ENCODE data around the gene MANSC1. TPM values are rescaled to one million over a fixed set of nuclear protein-coding genes. Genes with fewer than 3 reads are reported as not detected.

The MANSC1 gene
- total RNA-seq, 1 experiment from 2014 or later = 27.5 TPM

DNA sequence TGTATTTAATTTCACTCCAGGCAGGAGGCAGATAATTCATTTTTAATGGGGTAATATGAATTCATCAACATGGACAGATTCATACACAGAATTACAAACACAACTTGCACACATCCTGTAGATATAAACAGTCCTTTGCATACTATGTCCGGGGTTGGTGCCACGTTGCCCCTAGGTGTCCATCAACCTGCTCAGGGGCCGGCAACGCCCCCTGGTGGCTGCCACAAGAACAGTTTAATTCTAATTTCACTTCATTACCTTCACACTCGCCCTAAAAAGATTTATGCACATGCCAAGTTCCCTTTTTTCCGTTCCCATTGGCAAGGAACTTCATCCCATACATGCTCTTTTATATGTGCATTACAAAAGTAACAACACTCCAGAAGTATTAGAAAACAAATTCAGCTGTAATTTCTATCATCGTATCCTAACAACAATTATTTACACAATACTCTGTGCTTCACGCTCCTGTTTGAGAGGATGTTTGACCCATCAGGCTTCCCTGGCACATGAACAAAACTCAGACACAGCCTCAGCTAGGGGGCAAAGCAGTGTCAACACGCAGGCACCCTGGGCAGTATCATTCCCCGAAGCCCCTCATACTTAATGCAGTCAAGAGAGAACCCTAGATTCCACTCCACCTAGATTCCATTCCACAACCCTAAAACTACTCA lies 15.5 kb downstream of the MANSC1 start:
- DNase-seq = peak; percentile 75 to 83
- Mint-ChIP-seq H3K9me3 (ENCODE audit: unreplicated experiment) (no peaks in the 10 kb centered on the region), H3K27me3 (ENCODE audit: insufficient read depth, unreplicated experiment) (no peaks in the 10 kb centered on the region), H3K4me3 (ENCODE audit: unreplicated experiment) (no peak overlapping the region), H3K36me3 (ENCODE audit: insufficient read depth, unreplicated experiment) (no peaks in the 10 kb centered on the region), H3K27ac (ENCODE audit: unreplicated experiment) (peak overlapping the region; percentile 34), H3K4me1 (ENCODE audit: low read depth, unreplicated experiment) (peaks cover 31% of the 10 kb centered on the region)
- Histone ChIP-seq H3K4me1 (peaks cover 16% of the 10 kb centered on the region), H3K36me3 (ENCODE audit: control insufficient read depth, insufficient read depth, low read length) (no peaks in the 10 kb centered on the region), H3K27me3 (replicated peaks; ENCODE audit: control insufficient read depth, insufficient read depth, low read length) (no peaks in the 10 kb centered on the region), H3K4me3 (ENCODE audit: low read depth, low read length) (no peak overlapping the region), H3K9me3 (no peaks in the 10 kb centered on the region)
- no TSS peak for BruUV-seq (replicated peaks)
- CTCF ChIA-PET = interaction anchor here (0.9 to 4.3 kb wide), 4 partner anchors 15 to 263 kb away, joined by 3 to 21 read pairs (median 6); partner anchors contain the start of gene MANSC1
- POLR2A ChIA-PET = no interaction called here
- TF ChIP-seq CTCF (IDR thresholded peaks at IDR 0.05; ENCODE audit: insufficient read depth in 1 of 2, low read depth in 1 of 2, low read length in 1 of 2, severe bottlenecking in 1 of 2, unreplicated experiment in 1 of 2) = peak; percentile 89 to 99
- intact Hi-C loops (cut with micrococcal nuclease; ENCODE audit: unreplicated experiment) = loop anchor here (1.0 to 2.0 kb wide), 3 partner anchors 14 to 370 kb away; no protein-coding TSS in a partner anchor

DNA sequence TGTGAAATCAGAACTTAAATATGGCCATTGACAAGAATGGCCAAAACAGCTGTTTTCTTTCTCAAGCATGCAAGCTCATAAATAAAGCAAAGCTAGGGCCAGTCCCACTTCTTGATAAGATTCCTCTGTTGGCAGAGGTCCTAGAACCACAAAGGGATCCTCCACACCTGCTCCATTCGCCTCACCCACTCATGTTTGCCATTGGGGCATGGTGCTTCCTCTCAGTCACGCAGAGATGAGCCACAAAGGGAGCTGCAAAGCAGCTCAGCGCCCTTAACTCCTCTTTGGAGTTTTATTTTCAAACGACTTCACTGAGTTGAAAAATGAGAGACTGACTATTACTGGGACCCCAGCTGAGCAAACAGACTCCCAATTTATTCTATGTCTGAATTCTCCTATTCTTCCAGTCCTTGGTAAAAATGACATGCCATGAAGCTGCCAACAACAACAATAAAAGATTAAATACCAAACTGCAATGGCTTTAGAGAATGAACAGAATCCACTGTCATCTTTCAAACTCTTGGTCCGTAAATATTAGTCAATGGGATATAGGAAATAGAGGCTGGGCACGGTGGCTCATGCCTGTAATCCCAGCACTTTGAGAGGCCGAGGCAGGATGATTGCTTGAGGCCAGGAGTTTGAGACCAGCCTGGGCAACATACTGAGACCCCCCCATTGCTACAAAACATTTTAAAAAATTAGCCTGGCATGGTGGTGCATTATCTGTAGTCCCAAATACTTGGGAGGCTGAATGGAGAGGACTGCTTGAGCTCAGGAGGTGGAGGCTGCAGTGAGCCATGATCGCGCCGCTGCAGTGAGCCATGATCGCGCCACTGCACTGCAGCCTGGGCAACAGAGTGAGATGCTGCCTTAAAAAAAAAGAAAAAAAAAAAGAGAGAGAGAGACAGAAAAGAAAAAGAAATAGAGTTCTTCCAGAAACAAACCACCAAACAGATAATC lies 16.4 kb downstream of the MANSC1 start:
- no peaks in the 10 kb centered on the region for H3K27me3 ChIP-seq (replicated peaks; ENCODE audit: control insufficient read depth, insufficient read depth, low read length)
- H3K4me1 Mint-ChIP-seq (ENCODE audit: low read depth, unreplicated experiment) = peaks cover 31% of the 10 kb centered on the region
- intact Hi-C loops (cut with micrococcal nuclease; ENCODE audit: unreplicated experiment) = loop anchor here (1.0 to 2.0 kb wide), 3 partner anchors 15 to 371 kb away; no protein-coding TSS in a partner anchor
- ChIA-PET CTCF (interaction anchor here (0.6 to 4.3 kb wide), 6 partner anchors 12 to 263 kb away, joined by 3 to 21 read pairs (median 4); partner anchors contain the start of genes BCL2L14 and MANSC1), POLR2A (no interaction called here)
- no peaks in the 10 kb centered on the region for H3K27me3 Mint-ChIP-seq (ENCODE audit: insufficient read depth, unreplicated experiment)
- no peaks in the 10 kb centered on the region for H3K36me3 ChIP-seq (ENCODE audit: control insufficient read depth, insufficient read depth, low read length)
- H3K4me3 Mint-ChIP-seq (ENCODE audit: unreplicated experiment) = no peak overlapping the region
- no peaks in the 10 kb centered on the region for H3K9me3 Mint-ChIP-seq (ENCODE audit: unreplicated experiment)
- peak overlapping the region; percentile 34 for H3K27ac Mint-ChIP-seq (ENCODE audit: unreplicated experiment)
- no peak overlapping the region for H3K4me3 ChIP-seq (ENCODE audit: low read depth, low read length)
- H3K9me3 ChIP-seq = no peaks in the 10 kb centered on the region
- H3K36me3 Mint-ChIP-seq (ENCODE audit: insufficient read depth, unreplicated experiment) = no peaks in the 10 kb centered on the region
- DNase-seq = no peak
- H3K4me1 ChIP-seq = peaks cover 16% of the 10 kb centered on the region
- TF ChIP-seq CTCF (IDR thresholded peaks at IDR 0.05; ENCODE audit: insufficient read depth in 1 of 2, low read depth in 1 of 2, low read length in 1 of 2, severe bottlenecking in 1 of 2, unreplicated experiment in 1 of 2) = no peak
- BruUV-seq (replicated peaks) = no TSS peak

- H3K27me3 ChIP-seq (replicated peaks; ENCODE audit: control insufficient read depth, insufficient read depth, low read length) = no peaks in the 10 kb centered on the region
- POLR2A ChIA-PET = interaction anchor here (0.6 kb wide), 1 partner anchor 382 kb away, joined by 3 read pairs; no protein-coding TSS in a partner anchor
- no peak overlapping the region for H3K4me3 ChIP-seq (ENCODE audit: low read depth, low read length)
- Mint-ChIP-seq H3K36me3 (ENCODE audit: insufficient read depth, unreplicated experiment) (no peaks in the 10 kb centered on the region), H3K27ac (ENCODE audit: unreplicated experiment) (no peak overlapping the region), H3K4me3 (ENCODE audit: unreplicated experiment) (no peak overlapping the region), H3K9me3 (ENCODE audit: unreplicated experiment) (no peaks in the 10 kb centered on the region), H3K27me3 (ENCODE audit: insufficient read depth, unreplicated experiment) (no peaks in the 10 kb centered on the region), H3K4me1 (ENCODE audit: low read depth, unreplicated experiment) (peaks cover 38% of the 10 kb centered on the region)
- no peaks in the 10 kb centered on the region for H3K9me3 ChIP-seq
- peaks cover 22% of the 10 kb centered on the region for H3K4me1 ChIP-seq
- no peaks in the 10 kb centered on the region for H3K36me3 ChIP-seq (ENCODE audit: control insufficient read depth, insufficient read depth, low read length)
- intact Hi-C loops (cut with micrococcal nuclease; ENCODE audit: unreplicated experiment) = no loop called here
- peak in 1 of 2 experiments; percentile 61 for DNase-seq
- CTCF ChIA-PET = interaction anchor here (0.7 to 4.3 kb wide), 6 partner anchors 11 to 280 kb away, joined by 3 to 21 read pairs (median 4); partner anchors contain the start of genes CREBL2 and LRP6
- no peak for TF ChIP-seq CTCF (IDR thresholded peaks at IDR 0.05; ENCODE audit: insufficient read depth in 1 of 2, low read depth in 1 of 2, low read length in 1 of 2, severe bottlenecking in 1 of 2, unreplicated experiment in 1 of 2)
- no TSS peak for BruUV-seq (replicated peaks)
Measured at GRCh38 chr12:12331896-12332295, 18.1 kb downstream of the MANSC1 start.

All from Caco-2 (cell line).